ENCODE data around the gene COPG2. TPM values are rescaled to one million over a fixed set of nuclear protein-coding genes. Genes with fewer than 3 reads are reported as not detected.

Gene COPG2
- total and polyA plus RNA-seq, 2 donors (not counting 1 experiment from before 2014, with no cell fraction given): 6.1 to 13.4 TPM

DNA sequence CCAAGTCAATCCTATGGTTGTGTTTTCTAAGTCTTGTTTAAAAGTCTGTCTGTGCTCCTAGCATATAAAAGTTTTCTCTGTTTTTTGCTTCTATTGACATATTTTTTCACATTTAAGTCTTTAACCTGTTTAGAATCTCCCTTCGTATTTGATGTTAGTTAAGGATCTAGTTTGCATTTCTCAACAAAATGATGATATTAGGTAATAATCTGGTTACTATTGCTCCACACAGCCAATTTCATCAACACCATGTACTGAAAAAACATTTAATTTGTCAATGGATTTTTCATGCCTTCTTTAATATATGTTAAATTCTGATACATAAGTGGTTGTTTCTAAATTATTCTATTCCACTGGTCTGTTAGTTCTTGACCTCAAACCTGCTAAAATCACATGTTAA is 35.3 kb upstream of the COPG2 start:
- no peaks in the 10 kb centered on the region for H3K79me2 ChIP-seq (ENCODE audit: control insufficient read depth, insufficient read depth, low read length)
- CTCF ChIA-PET: no interaction called here

DNA sequence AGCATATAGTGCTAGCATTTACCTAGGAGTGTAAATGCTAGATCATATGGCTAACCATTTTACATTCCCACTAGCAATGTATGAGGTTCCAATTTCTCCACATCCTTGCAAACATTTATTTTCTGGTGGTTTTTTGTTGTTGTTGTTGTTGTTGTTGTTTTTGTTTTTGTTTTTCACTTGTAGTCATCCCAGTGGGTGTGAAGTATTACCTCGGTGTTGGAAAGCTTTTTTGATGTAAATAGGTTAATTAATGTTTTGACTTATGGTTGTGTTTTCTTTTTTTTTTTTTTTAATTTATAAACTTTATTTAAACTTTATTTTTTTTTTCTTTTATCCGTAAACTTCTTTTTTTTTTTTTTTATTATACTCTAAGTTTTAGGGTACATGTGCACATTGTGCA is 33.1 kb upstream of the COPG2 start:
- Histone ChIP-seq H3K4me2 (replicated peaks; ENCODE audit: low read depth, low read length, poor library complexity, severe bottlenecking) (no peak overlapping the region), H3K4me3 (ENCODE audit: control extremely low read depth in 1 of 5, extremely low read depth in 1 of 5, insufficient read depth in 1 of 5, low read depth in 2 of 5, low read length in 4 of 5) (no peak overlapping the region), H3K79me2 (ENCODE audit: control insufficient read depth, insufficient read depth, low read length) (no peaks in the 10 kb centered on the region), H2AFZ (ENCODE audit: insufficient read depth, low read depth, low read length, poor library complexity, severe bottlenecking) (no peak overlapping the region), H3K4me1 (ENCODE audit: control insufficient read depth in 2 of 2, insufficient read depth in 2 of 2, low read length in 2 of 2) (no peaks in the 10 kb centered on the region), H3K36me3 (replicated peaks in 1 of 2; ENCODE audit: control extremely low read depth in 1 of 2, control insufficient read depth in 1 of 2, extremely low read depth in 1 of 2, insufficient read depth in 2 of 2, low read length in 1 of 2) (no peaks in the 10 kb centered on the region), H4K20me1 (ENCODE audit: control insufficient read depth, insufficient read depth, low read length, poor library complexity, severe bottlenecking) (no peaks in the 10 kb centered on the region), H3K9ac (ENCODE audit: low read length) (no peak overlapping the region), H3K27me3 (replicated peaks in 1 of 4; ENCODE audit: control extremely low read depth in 1 of 4, control insufficient read depth in 3 of 4, insufficient read depth in 4 of 4, low read length in 3 of 4) (no peaks in the 10 kb centered on the region), H3K9me3 (ENCODE audit: control extremely low read depth in 1 of 3, control insufficient read depth in 2 of 3, insufficient read depth in 1 of 3, low read length in 2 of 3) (no peaks in the 10 kb centered on the region), H3K27ac (ENCODE audit: low read length in 2 of 2) (no peak overlapping the region)
- TF ChIP-seq, protein P1, sequence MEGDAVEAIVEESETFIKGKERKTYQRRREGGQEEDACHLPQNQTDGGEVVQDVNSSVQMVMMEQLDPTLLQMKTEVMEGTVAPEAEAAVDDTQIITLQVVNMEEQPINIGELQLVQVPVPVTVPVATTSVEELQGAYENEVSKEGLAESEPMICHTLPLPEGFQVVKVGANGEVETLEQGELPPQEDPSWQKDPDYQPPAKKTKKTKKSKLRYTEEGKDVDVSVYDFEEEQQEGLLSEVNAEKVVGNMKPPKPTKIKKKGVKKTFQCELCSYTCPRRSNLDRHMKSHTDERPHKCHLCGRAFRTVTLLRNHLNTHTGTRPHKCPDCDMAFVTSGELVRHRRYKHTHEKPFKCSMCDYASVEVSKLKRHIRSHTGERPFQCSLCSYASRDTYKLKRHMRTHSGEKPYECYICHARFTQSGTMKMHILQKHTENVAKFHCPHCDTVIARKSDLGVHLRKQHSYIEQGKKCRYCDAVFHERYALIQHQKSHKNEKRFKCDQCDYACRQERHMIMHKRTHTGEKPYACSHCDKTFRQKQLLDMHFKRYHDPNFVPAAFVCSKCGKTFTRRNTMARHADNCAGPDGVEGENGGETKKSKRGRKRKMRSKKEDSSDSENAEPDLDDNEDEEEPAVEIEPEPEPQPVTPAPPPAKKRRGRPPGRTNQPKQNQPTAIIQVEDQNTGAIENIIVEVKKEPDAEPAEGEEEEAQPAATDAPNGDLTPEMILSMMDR (IDR thresholded peaks at IDR 0.05): no peak
- TF ChIP-seq EZH2 (IDR thresholded peaks at IDR 0.05; ENCODE audit: borderline replicate concordance, insufficient read depth, low read depth, low read length, poor library complexity, severe bottlenecking): no peak
- ATAC-seq (ENCODE audit: low read depth): no peak
- Mint-ChIP-seq H3K4me1 (no peaks in the 10 kb centered on the region), H3K27me3 (peaks cover 19% of the 10 kb centered on the region), H3K27ac (no peak overlapping the region), H3K9me3 (ENCODE audit: insufficient read depth) (peaks cover 7% of the 10 kb centered on the region), H3K4me3 (no peak overlapping the region)
- WGBS (ENCODE audit: insufficient coverage): no CpG with 5 or more reads among the region's 2 CpGs
- intact Hi-C loops (cut with micrococcal nuclease): no loop called here
- DNase-seq: no peak
- POLR2A ChIA-PET: no interaction called here
- CTCF ChIA-PET: interaction anchor here (0.6 kb wide), 1 partner anchor 925 kb away, joined by 3 read pairs; no protein-coding TSS in a partner anchor

More for the DNA sequence above, 35.3 kb upstream of the COPG2 start:
- H3K27ac Mint-ChIP-seq: no peak overlapping the region
- no peaks in the 10 kb centered on the region for H3K4me1 ChIP-seq (ENCODE audit: control insufficient read depth in 2 of 2, insufficient read depth in 2 of 2, low read length in 2 of 2)
- H2AFZ ChIP-seq (ENCODE audit: insufficient read depth, low read depth, low read length, poor library complexity, severe bottlenecking): no peak overlapping the region
- peaks cover 0 to 3% (median 0%) of the 10 kb centered on the region in 4 experiments for H3K27me3 ChIP-seq (replicated peaks in 1 of 4; ENCODE audit: control extremely low read depth in 1 of 4, control insufficient read depth in 3 of 4, insufficient read depth in 4 of 4, low read length in 3 of 4)
- H3K9me3 ChIP-seq (ENCODE audit: control extremely low read depth in 1 of 3, control insufficient read depth in 2 of 3, insufficient read depth in 1 of 3, low read length in 2 of 3): no peaks in the 10 kb centered on the region
- H3K27me3 Mint-ChIP-seq: peaks cover 35% of the 10 kb centered on the region
- H3K9me3 Mint-ChIP-seq (ENCODE audit: insufficient read depth): peaks cover 7% of the 10 kb centered on the region
- TF ChIP-seq, protein P1 (IDR thresholded peaks at IDR 0.05): no peak
- no peak for TF ChIP-seq EZH2 (IDR thresholded peaks at IDR 0.05; ENCODE audit: borderline replicate concordance, insufficient read depth, low read depth, low read length, poor library complexity, severe bottlenecking)
- ATAC-seq (ENCODE audit: low read depth) (no peak), DNase-seq (no peak)
- intact Hi-C loops (cut with micrococcal nuclease): no loop called here
- no peak overlapping the region for H3K4me3 Mint-ChIP-seq
- WGBS (ENCODE audit: insufficient coverage): no CpG with 5 or more reads among the region's 1 CpG
- H4K20me1 ChIP-seq (ENCODE audit: control insufficient read depth, insufficient read depth, low read length, poor library complexity, severe bottlenecking): no peaks in the 10 kb centered on the region
- H3K4me1 Mint-ChIP-seq: no peaks in the 10 kb centered on the region
- H3K4me3 ChIP-seq (ENCODE audit: control extremely low read depth in 1 of 5, extremely low read depth in 1 of 5, insufficient read depth in 1 of 5, low read depth in 2 of 5, low read length in 4 of 5): no peak overlapping the region
- H3K36me3 ChIP-seq (replicated peaks in 1 of 2; ENCODE audit: control extremely low read depth in 1 of 2, control insufficient read depth in 1 of 2, extremely low read depth in 1 of 2, insufficient read depth in 2 of 2, low read length in 1 of 2): no peaks in the 10 kb centered on the region
- POLR2A ChIA-PET: no interaction called here
- H3K9ac ChIP-seq (ENCODE audit: low read length): no peak overlapping the region
- no peak overlapping the region for H3K27ac ChIP-seq (ENCODE audit: low read length in 2 of 2)
- no peak overlapping the region for H3K4me2 ChIP-seq (replicated peaks; ENCODE audit: low read depth, low read length, poor library complexity, severe bottlenecking)

Measured in B cell (primary cell).